Neutrophil (primary cell): ENCODE results near the gene IFNAR2.
"Not testable (repeated sequence)": the region's sequence is repeated elsewhere in the genome, so short reads cannot be mapped to it uniquely, and the experiment has no call there.

Experiments
- H3K27ac ChIP-seq: fragments of 200-600 bp; sonication (generic); 2 replicates; pipeline ENCODE4 v1.5.1; 2016; ENCODE audit warnings: mild to moderate bottlenecking, moderate library complexity
- H3K27me3 ChIP-seq: fragments of 200-600 bp; sonication (generic); 2 replicates; pipeline ENCODE4 v1.6.0; 2016; ENCODE audit warnings: mild to moderate bottlenecking
- H3K36me3 ChIP-seq: fragments of 200-600 bp; sonication (generic); 2 replicates; pipeline ENCODE4 v1.5.1; 2017
- H3K4me1 ChIP-seq, 2 experiments: fragments of 200-600 bp in 1 of 2; sonication (generic) in 1 of 2; 1 replicate in 1 of 2; 2 replicates in 1 of 2; pipeline versions ENCODE4 v1.5.1 to v1.6.1; 2013 to 2016; ENCODE audit warnings: low read depth in 1 of 2, low read length in 1 of 2, mild to moderate bottlenecking in 1 of 2, moderate library complexity in 1 of 2; ENCODE audit not compliant: control insufficient read depth in 1 of 2, insufficient read depth in 1 of 2
- H3K4me3 ChIP-seq, 2 experiments: fragments of 200-600 bp in 1 of 2; sonication (generic) in 1 of 2; 1 replicate in 1 of 2; 2 replicates in 1 of 2; pipeline ENCODE4 v1.5.1; 2013 to 2016; ENCODE audit warnings: low read depth in 1 of 2, low read length in 1 of 2, mild to moderate bottlenecking in 1 of 2, moderate library complexity in 1 of 2
- H3K9me3 ChIP-seq: fragments of 200-600 bp; sonication (generic); 2 replicates; pipeline ENCODE4 v1.5.1; 2016
- CTCF ChIP-seq: fragments of 200-600 bp; sonication (generic); IDR thresholded peaks from 2 replicates; pipeline ENCODE4 v1.5.1; 2016; ENCODE audit warnings: antibody characterized with exemption

The IFNAR2 gene

DNA sequence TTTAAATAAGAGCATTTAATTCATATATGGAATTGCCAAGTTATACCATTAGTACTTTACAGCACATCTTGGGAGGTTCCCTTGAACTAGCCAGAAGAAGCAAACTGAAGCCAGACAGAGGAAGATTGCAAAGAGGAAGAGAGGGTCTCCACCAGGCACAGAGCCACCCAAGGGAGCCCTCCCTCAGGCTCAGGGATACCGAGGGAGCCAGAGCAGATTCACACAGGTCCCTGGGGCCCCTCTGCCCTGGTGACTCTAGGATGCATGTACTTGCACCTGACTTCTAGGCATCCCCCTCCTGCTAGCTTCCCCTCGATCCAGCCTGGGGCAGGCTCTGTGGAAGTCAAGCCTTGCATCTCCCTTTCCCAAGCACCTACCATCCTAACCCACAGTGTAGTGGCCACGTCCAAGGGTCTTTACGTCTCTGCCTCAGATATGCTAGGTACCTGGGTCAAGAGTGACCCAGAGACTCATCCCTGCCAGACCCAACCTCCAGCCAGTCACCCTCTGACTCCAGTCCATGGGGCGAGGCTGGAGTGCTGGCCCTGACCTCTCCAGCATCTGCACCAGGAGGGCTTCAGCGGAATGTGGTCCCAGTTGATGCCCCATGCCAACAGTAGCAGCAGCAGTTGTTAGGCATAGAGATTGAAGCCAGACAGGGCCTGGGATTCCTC lies 6.4 kb downstream of the IFNAR2 start:
- Histone ChIP-seq H3K4me3 (no peak overlapping the region), H3K36me3 (peaks cover 46% of the 10 kb centered on the region), H3K4me1 (peaks cover 20 to 46% of the 10 kb centered on the region in 2 experiments), H3K27me3 (no peaks in the 10 kb centered on the region), H3K9me3 (no peaks in the 10 kb centered on the region), H3K27ac (peak overlapping the region; percentile 33)
- TF ChIP-seq CTCF: no peak

- Histone ChIP-seq H3K36me3 (peaks cover 43% of the 10 kb centered on the region), H3K4me3 (no peak overlapping the region), H3K9me3 (no peaks in the 10 kb centered on the region), H3K27ac (peak overlapping the region; percentile 33), H3K4me1 (peaks cover 13 to 40% of the 10 kb centered on the region in 2 experiments), H3K27me3 (no peaks in the 10 kb centered on the region)
- TF ChIP-seq CTCF: no peak
Observed at GRCh38 chr21:33236766-33237165, 7.0 kb downstream of the IFNAR2 start.

- Histone ChIP-seq H3K4me3 (no peak overlapping the region), H3K27ac (peak overlapping the region; percentile 33)
- TF ChIP-seq CTCF: no peak
Observed at GRCh38 chr21:33237486-33237885, 7.7 kb downstream of the IFNAR2 start.

GRCh38 chr21:33238146-33238545 lies 8.4 kb downstream of the IFNAR2 start:
- no peaks in the 10 kb centered on the region for H3K9me3 ChIP-seq
- H3K4me1 ChIP-seq: peaks cover 0 to 27% of the 10 kb centered on the region in 2 experiments
- H3K4me3 ChIP-seq: no peak overlapping the region
- TF ChIP-seq CTCF: no peak
- H3K36me3 ChIP-seq: peaks cover 50% of the 10 kb centered on the region
- H3K27me3 ChIP-seq: no peaks in the 10 kb centered on the region
- peak overlapping the region; percentile 33 for H3K27ac ChIP-seq

More at GRCh38 chr21:33237486-33237885, 7.7 kb downstream of the IFNAR2 start:
- H3K4me1 ChIP-seq: peaks cover 6 to 34% of the 10 kb centered on the region in 2 experiments
- H3K27me3 ChIP-seq: no peaks in the 10 kb centered on the region
- H3K36me3 ChIP-seq: peaks cover 46% of the 10 kb centered on the region
- H3K9me3 ChIP-seq: no peaks in the 10 kb centered on the region

DNA sequence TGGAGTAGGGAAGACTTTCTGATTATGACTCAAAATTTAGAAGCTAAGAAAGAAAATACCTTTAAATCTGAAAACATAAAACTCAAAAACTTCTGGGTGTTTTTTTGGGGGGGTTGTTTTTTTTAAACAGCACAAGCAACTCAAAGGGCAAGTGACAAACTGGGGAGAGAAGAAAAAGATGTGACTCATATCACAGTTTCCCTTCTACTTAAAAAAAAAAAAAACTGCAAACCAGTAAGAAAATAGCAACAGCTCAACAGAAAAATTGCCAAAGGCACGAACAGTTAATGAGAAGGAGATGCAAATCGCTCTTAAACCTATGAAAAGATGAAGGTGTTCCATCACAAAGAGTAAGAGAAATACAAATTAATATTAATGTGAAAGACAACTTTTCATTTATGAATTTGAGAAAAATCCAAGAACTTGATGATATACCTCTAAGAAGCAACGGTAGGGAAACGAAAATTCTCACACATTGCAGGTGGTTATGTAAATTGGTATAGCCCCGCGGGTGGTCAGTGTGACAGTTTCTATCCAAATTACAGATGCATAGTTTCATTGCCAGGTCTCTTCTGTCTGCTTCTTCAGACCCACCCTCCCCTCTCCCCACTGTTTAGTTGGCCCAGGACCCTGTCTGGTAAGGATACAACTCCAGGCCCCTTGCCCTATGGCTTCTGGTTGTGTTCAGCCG lies 9.0 kb downstream of the IFNAR2 start:
- Histone ChIP-seq H3K36me3 (peaks cover 56% of the 10 kb centered on the region), H3K4me3 (no peak overlapping the region), H3K27me3 (no peaks in the 10 kb centered on the region), H3K4me1 (peaks cover 0 to 26% of the 10 kb centered on the region in 2 experiments), H3K9me3 (no peaks in the 10 kb centered on the region), H3K27ac (peak overlapping the region; percentile 33)
- no peak for TF ChIP-seq CTCF

- peak overlapping the region; percentile 41 for H3K27ac ChIP-seq
- peaks cover 58% of the 10 kb centered on the region for H3K36me3 ChIP-seq
- H3K4me3 ChIP-seq, H3K9me3 ChIP-seq, H3K27me3 ChIP-seq: not testable (repeated sequence)
- H3K4me1 ChIP-seq: peaks cover 7 to 28% of the 10 kb centered on the region in 2 experiments
Observed at GRCh38 chr21:33239559-33240127, 9.9 kb downstream of the IFNAR2 start.
